ENCODE measurements around the gene LSP1. TPM values are rescaled to one million over a fixed set of nuclear protein-coding genes. Genes with fewer than 3 reads are reported as not detected.

The LSP1 gene
- total RNA-seq, 1 donor from 2014 or later = not detected

- Mint-ChIP-seq H3K27ac (no peak overlapping the region), H3K27me3 (peaks cover 17% of the 10 kb centered on the region), H3K9me3 (ENCODE audit: low read depth) (no peaks in the 10 kb centered on the region), H3K4me1 (ENCODE audit: low read depth) (peaks cover 3% of the 10 kb centered on the region), H3K4me3 (ENCODE audit: low read depth) (no peak overlapping the region), H3K36me3 (ENCODE audit: insufficient read depth) (no peaks in the 10 kb centered on the region)
- no peak for TF ChIP-seq CTCF (IDR thresholded peaks at IDR 0.05; ENCODE audit: unreplicated experiment)
- no peak for DNase-seq (ENCODE audit: low spot score, unreplicated experiment)
These were observed 37.1 kb upstream of the LSP1 start for GRCh38 chr11:1815751-1816150.

- Mint-ChIP-seq H3K4me1 (ENCODE audit: low read depth) (peaks cover 3% of the 10 kb centered on the region), H3K36me3 (ENCODE audit: insufficient read depth) (no peaks in the 10 kb centered on the region), H3K27ac (no peak overlapping the region), H3K9me3 (ENCODE audit: low read depth) (peaks cover 6% of the 10 kb centered on the region), H3K4me3 (ENCODE audit: low read depth) (no peak overlapping the region), H3K27me3 (peaks cover 23% of the 10 kb centered on the region)
- no peak for TF ChIP-seq CTCF (IDR thresholded peaks at IDR 0.05; ENCODE audit: unreplicated experiment)
- no peak for DNase-seq (ENCODE audit: low spot score, unreplicated experiment)
These were observed 35.9 kb upstream of the LSP1 start for GRCh38 chr11:1817000-1817399.

- Mint-ChIP-seq H3K27me3 (peaks cover 20% of the 10 kb centered on the region), H3K4me3 (ENCODE audit: low read depth) (no peak overlapping the region), H3K27ac (no peak overlapping the region), H3K9me3 (ENCODE audit: low read depth) (peaks cover 6% of the 10 kb centered on the region), H3K4me1 (ENCODE audit: low read depth) (peaks cover 3% of the 10 kb centered on the region), H3K36me3 (ENCODE audit: insufficient read depth) (no peaks in the 10 kb centered on the region)
- TF ChIP-seq CTCF (IDR thresholded peaks at IDR 0.05; ENCODE audit: unreplicated experiment) = no peak
- no peak for DNase-seq (ENCODE audit: low spot score, unreplicated experiment)
These were observed 35.4 kb upstream of the LSP1 start for GRCh38 chr11:1817511-1817910.

GRCh38 chr11:1819074-1819473 is 33.8 kb upstream of the LSP1 start:
- no peak for TF ChIP-seq CTCF (IDR thresholded peaks at IDR 0.05; ENCODE audit: unreplicated experiment)

GRCh38 chr11:1820463-1821325 is 32.2 kb upstream of the LSP1 start:
- peaks cover 3% of the 10 kb centered on the region for H3K4me1 Mint-ChIP-seq (ENCODE audit: low read depth)
- H3K9me3 Mint-ChIP-seq (ENCODE audit: low read depth) = peaks cover 6% of the 10 kb centered on the region
- no peak for TF ChIP-seq CTCF (IDR thresholded peaks at IDR 0.05; ENCODE audit: unreplicated experiment)
- peaks cover 11% of the 10 kb centered on the region for H3K27me3 Mint-ChIP-seq
- no peak for DNase-seq (ENCODE audit: low spot score, unreplicated experiment)
- no peaks in the 10 kb centered on the region for H3K36me3 Mint-ChIP-seq (ENCODE audit: insufficient read depth)
- H3K4me3 Mint-ChIP-seq (ENCODE audit: low read depth) = no peak overlapping the region
- peak overlapping the region; percentile 6 for H3K27ac Mint-ChIP-seq

More at GRCh38 chr11:1819074-1819473, 33.8 kb upstream of the LSP1 start:
- no peak overlapping the region for H3K4me3 Mint-ChIP-seq (ENCODE audit: low read depth)
- H3K27me3 Mint-ChIP-seq = peaks cover 13% of the 10 kb centered on the region
- H3K27ac Mint-ChIP-seq = no peak overlapping the region
- DNase-seq (ENCODE audit: low spot score, unreplicated experiment) = no peak
- peaks cover 3% of the 10 kb centered on the region for H3K4me1 Mint-ChIP-seq (ENCODE audit: low read depth)
- no peaks in the 10 kb centered on the region for H3K36me3 Mint-ChIP-seq (ENCODE audit: insufficient read depth)
- H3K9me3 Mint-ChIP-seq (ENCODE audit: low read depth) = peaks cover 6% of the 10 kb centered on the region

Data from progenitor cell of endocrine pancreas (in vitro differentiated cells).